SK-N-SH (cell line): ENCODE data around the gene TLN1. TPM values are rescaled to one million over a fixed set of nuclear protein-coding genes. Genes with fewer than 3 reads are reported as not detected.

ENCODE experiments used
- CTCF ChIA-PET: fragments of 300-600, 350-600 bp; formaldehyde crosslinking; extraction: SDS; loops from one replicate; lab custom pipeline; 2021; lab: Yijun Ruan, JAX
- POLR2A ChIA-PET: fragments of 350-600 bp; sonication (Branson Sonifier 250); formaldehyde crosslinking; extraction: SDS; loops from one replicate; lab custom pipeline; 2020; ENCODE audit warnings: antibody characterized with exemption, inconsistent platforms; lab: Yijun Ruan, JAX
- DNase-seq: peaks from one replicate; pipeline ENCODE4 v3.0.0; 2012
- H2AFZ ChIP-seq: fragments of 200-600 bp; sonication (generic); 2 replicates; pipeline ENCODE4 v1.8.1; 2016; ENCODE audit warnings: antibody characterized with exemption, mild to moderate bottlenecking, low read depth
- H3F3A ChIP-seq: fragments of 200-600 bp; sonication (generic); replicated peaks from 2 replicates; pipeline ENCODE3; 2016; ENCODE audit warnings: antibody characterized with exemption, mild to moderate bottlenecking; ENCODE audit not compliant: insufficient read depth
- H3K27ac ChIP-seq, 2 experiments: fragments of 200-500 bp in 1 of 2; fragments of 200-600 bp in 1 of 2; sonication (Bioruptor generic) in 1 of 2; sonication (generic), shearing (Covaris generic) in 1 of 2; 2 replicates each; pipeline versions ENCODE4 v1.5.1 to v1.6.1; 2014 to 2016; ENCODE audit warnings: low read depth in 2 of 2, inconsistent platforms in 1 of 2, low read length in 1 of 2, mild to moderate bottlenecking in 1 of 2, mixed read lengths in 1 of 2
- H3K27me3 ChIP-seq: fragments of 200-600 bp; sonication (generic), shearing (Covaris generic); 2 replicates; pipeline ENCODE4 v1.6.1; 2016; ENCODE audit warnings: mixed run types; ENCODE audit not compliant: insufficient read depth
- H3K36me3 ChIP-seq, 2 experiments: fragments of 200-500 bp in 1 of 2; fragments of 200-600 bp in 1 of 2; sonication (Bioruptor generic) in 1 of 2; sonication (generic) in 1 of 2; replicated peaks in 1 of 2; 2 replicates each; pipeline versions ENCODE3 to v1.5.1; 2014 to 2016; ENCODE audit warnings: low read length in 1 of 2, mild to moderate bottlenecking in 1 of 2; ENCODE audit not compliant: insufficient read depth in 2 of 2, control insufficient read depth in 1 of 2
- H3K4me1 ChIP-seq, 2 experiments: fragments of 200-500 bp in 1 of 2; fragments of 200-600 bp in 1 of 2; sonication (Bioruptor generic) in 1 of 2; sonication (generic), shearing (Covaris generic) in 1 of 2; 2 replicates each; pipeline versions ENCODE4 v1.5.1 to v1.6.1; 2014 to 2016; ENCODE audit warnings: low read depth in 1 of 2, low read length in 1 of 2, mixed run types in 1 of 2; ENCODE audit not compliant: insufficient read depth in 2 of 2, control insufficient read depth in 1 of 2
- H3K4me2 ChIP-seq: fragments of 200-600 bp; sonication (generic), shearing (Covaris generic); 2 replicates; pipeline ENCODE4 v1.6.1; 2017; ENCODE audit warnings: mixed run types
- H3K4me3 ChIP-seq, 2 experiments: fragments of 200-500 bp in 1 of 2; fragments of 200-600 bp in 1 of 2; sonication (Bioruptor generic) in 1 of 2; sonication (generic), shearing (Covaris generic) in 1 of 2; 2 replicates each; pipeline versions ENCODE4 v1.5.1 to v1.8.1; 2014 to 2016; ENCODE audit warnings: low read depth in 2 of 2, inconsistent platforms in 1 of 2, low read length in 1 of 2, mild to moderate bottlenecking in 1 of 2, mixed read lengths in 1 of 2, moderate library complexity in 1 of 2
- H3K79me2 ChIP-seq: fragments of 200-600 bp; sonication (generic); 2 replicates; pipeline ENCODE4 v1.8.1; 2017; ENCODE audit warnings: mild to moderate bottlenecking; ENCODE audit not compliant: insufficient read depth
- H3K9ac ChIP-seq: fragments of 200-600 bp; sonication (generic); 2 replicates; pipeline ENCODE4 v1.6.1; 2017; ENCODE audit warnings: mixed run types
- H3K9me2 ChIP-seq: fragments of 200-600 bp; sonication (generic); 2 replicates; pipeline ENCODE4 v1.6.1; 2017; ENCODE audit warnings: mixed run types
- H3K9me3 ChIP-seq: fragments of 200-600 bp; sonication (generic); 2 replicates; pipeline ENCODE4 v1.6.1; 2017; ENCODE audit warnings: mixed run types, mild to moderate bottlenecking, moderate library complexity
- H4K20me1 ChIP-seq: fragments of 200-600 bp; sonication (generic); 2 replicates; pipeline ENCODE4 v1.6.1; 2017; ENCODE audit warnings: mild to moderate bottlenecking, mixed run types; ENCODE audit not compliant: insufficient read depth
- CHD2 ChIP-seq: fragments of 150-350 bp; IDR thresholded peaks from 2 replicates; pipeline ENCODE4 v1.6.1; 2018; ENCODE audit warnings: low read length; ENCODE audit not compliant: partially characterized antibody
- CTCF ChIP-seq: fragments of 200-600 bp; sonication (generic); IDR thresholded peaks from 2 replicates; pipeline ENCODE4 v1.6.1; 2017; ENCODE audit warnings: antibody characterized with exemption, mild to moderate bottlenecking, moderate library complexity
- EZH2phosphoT487 ChIP-seq: fragments of 200-600 bp; sonication (generic); IDR thresholded peaks from 2 replicates; pipeline ENCODE4 v1.6.1; 2017; ENCODE audit warnings: low read depth, mixed run types, mild to moderate bottlenecking, antibody characterized with exemption, moderate library complexity, borderline replicate concordance
- FOXJ3 ChIP-seq: sonication (generic); formaldehyde crosslinking; IDR thresholded peaks from 2 replicates; pipeline ENCODE4 v1.5.1; 2020; ENCODE audit warnings: mild to moderate bottlenecking, missing genetic modification reagents
- GABPA ChIP-seq: IDR thresholded peaks from 2 replicates; pipeline ENCODE4 v1.4.0; 2012; ENCODE audit warnings: low read depth, mild to moderate bottlenecking
- GATA2 ChIP-seq: sonication (generic); formaldehyde crosslinking; IDR thresholded peaks from 2 replicates; pipeline ENCODE4 v1.5.0; 2020; ENCODE audit warnings: mild to moderate bottlenecking, missing genetic modification reagents
- MAX ChIP-seq: IDR thresholded peaks from 2 replicates; pipeline ENCODE4 v1.4.0; 2012; ENCODE audit warnings: low read depth
- PBX3 ChIP-seq: IDR thresholded peaks from 2 replicates; pipeline ENCODE4; 2012
- POLR2AphosphoS5 ChIP-seq: IDR thresholded peaks from 2 replicates; pipeline ENCODE4 v1.6.1; 2012; ENCODE audit warnings: low read depth, low read length
- RFX5 ChIP-seq: IDR thresholded peaks from 2 replicates; pipeline ENCODE4 v1.6.1; 2012; ENCODE audit warnings: mild to moderate bottlenecking, improper control_type of control experiment, low read length
- RXRA ChIP-seq: IDR thresholded peaks from 2 replicates; pipeline ENCODE4 v1.4.0; 2012; ENCODE audit warnings: low read depth, mild to moderate bottlenecking, borderline replicate concordance
- SIN3A ChIP-seq: IDR thresholded peaks from 2 replicates; pipeline ENCODE4 v1.6.1; 2012; ENCODE audit warnings: low read depth, mild to moderate bottlenecking, low read length, moderate library complexity, borderline replicate concordance
- SMC3 ChIP-seq: IDR thresholded peaks from 2 replicates; pipeline ENCODE4 v1.6.1; 2012; ENCODE audit warnings: low read depth, low read length, improper control_type of control experiment
- WGBS: methylation state at CpG from one replicate; pipeline ENCODE4 v1.1.6; 2017; ENCODE audit warnings: low lambda C conversion rate; 5-methylcytosine and 5-hydroxymethylcytosine counted together
- polyA plus RNA-seq, 3 experiments: library from polyadenylated mRNA; depleted of rRNA; stranded (reverse); fragments of >200 nt; gene quantifications; 2 replicates each; pipeline ENCODE4 v1.2.3, GENCODE V29; 2012

TLN1 gene
- polyA plus RNA-seq, 1 of the 3 experiments (the other 2 are of a cell fraction): 115 TPM

GRCh38 chr9:35651956-35652828 is 79.8 kb downstream of the TLN1 start:
- Histone ChIP-seq H3K27me3 (no peaks in the 10 kb centered on the region), H3K9me3 (no peaks in the 10 kb centered on the region), H2AFZ (no peak overlapping the region), H3K9ac (no peak overlapping the region), H3K4me3 (no peak overlapping the region), H4K20me1 (no peaks in the 10 kb centered on the region), H3F3A (peaks cover 9% of the 10 kb centered on the region), H3K36me3 (no peaks in the 10 kb centered on the region), H3K79me2 (no peaks in the 10 kb centered on the region), H3K27ac (no peak overlapping the region), H3K9me2 (no peaks in the 10 kb centered on the region), H3K4me2 (no peak overlapping the region), H3K4me1 (peaks cover 0 to 7% of the 10 kb centered on the region in 2 experiments; a peak in 2 of 4 replicates)
- ChIA-PET POLR2A (no interaction called here), CTCF (interaction anchor here (0.7 to 1.0 kb wide), 2 partner anchors 77 to 99 kb away, joined by 3 to 4 read pairs; no protein-coding TSS in a partner anchor)
- 87% methylated on average over 7 of the region's 7 CpGs for WGBS
- no peak for DNase-seq
- TF ChIP-seq GABPA (no peak), SMC3 (no peak), MAX (no peak), CHD2 (no peak), GATA2 (CRISPR knock-in tag) (no peak), CTCF (no peak), RFX5 (no peak), RXRA (no peak), EZH2phosphoT487 (no peak), FOXJ3 (no peak), POLR2AphosphoS5 (no peak), SIN3A (no peak), PBX3 (no peak)
